Breast epithelium (tissue), 3 donors: ENCODE data around the gene IFIH1.

Experiments used
- POLR2A ChIP-seq: fragments of 450-650 bp; IDR thresholded peaks from one replicate; pipeline ENCODE4 v1.6.1; 2016; ENCODE audit warnings: antibody characterized with exemption, mild to moderate bottlenecking, moderate library complexity
- TF ChIP-seq, protein P1 (sequence below), 3 donors: fragments of 450-650 bp; IDR thresholded peaks; one replicate each; pipeline ENCODE4 v1.5.1; 2016 to 2017; ENCODE audit warnings: antibody characterized with exemption in 3 of 3, mild to moderate bottlenecking in 3 of 3, moderate library complexity in 3 of 3

DNA sequence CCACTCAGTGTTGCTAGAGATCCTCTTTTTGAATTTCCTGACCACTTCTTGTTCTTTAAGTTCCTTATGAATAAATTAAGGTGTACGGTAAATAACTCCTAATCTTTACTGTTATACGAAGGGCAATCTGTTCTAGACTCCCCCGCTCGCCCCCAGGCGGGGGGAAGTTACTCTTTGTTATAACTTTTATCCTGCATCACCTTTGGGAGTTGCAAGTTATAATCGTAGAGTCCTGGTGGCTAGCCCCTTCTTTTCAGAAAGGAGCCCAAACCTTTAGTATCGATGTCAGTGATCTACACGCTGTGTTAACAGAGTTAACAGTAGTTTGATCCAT, 26.1 kb upstream of the IFIH1 start:
- TF ChIP-seq, protein P1, sequence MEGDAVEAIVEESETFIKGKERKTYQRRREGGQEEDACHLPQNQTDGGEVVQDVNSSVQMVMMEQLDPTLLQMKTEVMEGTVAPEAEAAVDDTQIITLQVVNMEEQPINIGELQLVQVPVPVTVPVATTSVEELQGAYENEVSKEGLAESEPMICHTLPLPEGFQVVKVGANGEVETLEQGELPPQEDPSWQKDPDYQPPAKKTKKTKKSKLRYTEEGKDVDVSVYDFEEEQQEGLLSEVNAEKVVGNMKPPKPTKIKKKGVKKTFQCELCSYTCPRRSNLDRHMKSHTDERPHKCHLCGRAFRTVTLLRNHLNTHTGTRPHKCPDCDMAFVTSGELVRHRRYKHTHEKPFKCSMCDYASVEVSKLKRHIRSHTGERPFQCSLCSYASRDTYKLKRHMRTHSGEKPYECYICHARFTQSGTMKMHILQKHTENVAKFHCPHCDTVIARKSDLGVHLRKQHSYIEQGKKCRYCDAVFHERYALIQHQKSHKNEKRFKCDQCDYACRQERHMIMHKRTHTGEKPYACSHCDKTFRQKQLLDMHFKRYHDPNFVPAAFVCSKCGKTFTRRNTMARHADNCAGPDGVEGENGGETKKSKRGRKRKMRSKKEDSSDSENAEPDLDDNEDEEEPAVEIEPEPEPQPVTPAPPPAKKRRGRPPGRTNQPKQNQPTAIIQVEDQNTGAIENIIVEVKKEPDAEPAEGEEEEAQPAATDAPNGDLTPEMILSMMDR (IDR thresholded peaks at IDR 0.05) = no peak
- no peak for TF ChIP-seq POLR2A
